Lower leg skin (tissue), 3 donors: ENCODE measurements around the gene BMX.

Experiments used
- POLR2A ChIP-seq, 2 donors: fragments of 450-650 bp; IDR thresholded peaks; one replicate each; pipeline ENCODE4 v1.6.1; 2016 to 2017; ENCODE audit warnings: antibody characterized with exemption in 2 of 2, mild to moderate bottlenecking in 1 of 2, moderate library complexity in 1 of 2
- TF ChIP-seq, protein P1 (sequence below), 3 donors: fragments of 450-650 bp; IDR thresholded peaks; one replicate each; pipeline ENCODE4 v1.5.1; 2016; ENCODE audit warnings: antibody characterized with exemption in 3 of 3, mild to moderate bottlenecking in 3 of 3, moderate library complexity in 2 of 3

DNA sequence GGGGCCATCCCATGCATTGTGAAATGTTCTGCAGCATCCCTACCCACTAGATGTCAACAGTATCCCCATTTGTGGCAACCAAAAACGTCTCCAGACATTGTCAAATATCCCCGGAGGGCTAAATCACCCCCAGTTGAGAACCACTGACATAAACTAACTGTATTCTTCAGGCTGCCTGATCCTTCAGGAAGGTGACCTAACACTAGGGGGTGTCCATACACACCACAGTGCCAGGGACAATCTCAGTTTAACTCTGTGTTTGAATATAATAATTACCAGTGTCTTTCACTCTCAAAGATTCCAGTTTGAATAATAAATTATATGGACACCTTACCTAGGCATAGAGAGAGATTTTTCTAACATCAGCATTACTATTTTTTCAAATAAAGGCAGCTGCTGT is 93.8 kb downstream of the BMX start:
- TF ChIP-seq, protein P1, sequence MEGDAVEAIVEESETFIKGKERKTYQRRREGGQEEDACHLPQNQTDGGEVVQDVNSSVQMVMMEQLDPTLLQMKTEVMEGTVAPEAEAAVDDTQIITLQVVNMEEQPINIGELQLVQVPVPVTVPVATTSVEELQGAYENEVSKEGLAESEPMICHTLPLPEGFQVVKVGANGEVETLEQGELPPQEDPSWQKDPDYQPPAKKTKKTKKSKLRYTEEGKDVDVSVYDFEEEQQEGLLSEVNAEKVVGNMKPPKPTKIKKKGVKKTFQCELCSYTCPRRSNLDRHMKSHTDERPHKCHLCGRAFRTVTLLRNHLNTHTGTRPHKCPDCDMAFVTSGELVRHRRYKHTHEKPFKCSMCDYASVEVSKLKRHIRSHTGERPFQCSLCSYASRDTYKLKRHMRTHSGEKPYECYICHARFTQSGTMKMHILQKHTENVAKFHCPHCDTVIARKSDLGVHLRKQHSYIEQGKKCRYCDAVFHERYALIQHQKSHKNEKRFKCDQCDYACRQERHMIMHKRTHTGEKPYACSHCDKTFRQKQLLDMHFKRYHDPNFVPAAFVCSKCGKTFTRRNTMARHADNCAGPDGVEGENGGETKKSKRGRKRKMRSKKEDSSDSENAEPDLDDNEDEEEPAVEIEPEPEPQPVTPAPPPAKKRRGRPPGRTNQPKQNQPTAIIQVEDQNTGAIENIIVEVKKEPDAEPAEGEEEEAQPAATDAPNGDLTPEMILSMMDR (IDR thresholded peaks at IDR 0.05): no peak
- no peak for TF ChIP-seq POLR2A (IDR thresholded peaks at IDR 0.05)
